GM19035 (cell line): Measurements from ENCODE around the gene UBL5.

Experiments
- ATAC-seq: cut with Tn5 transposase; IDR thresholded peaks from one replicate; pipeline ENCODE4 v1.9.1; 2021; ENCODE audit not compliant: unreplicated experiment

Gene UBL5

DNA sequence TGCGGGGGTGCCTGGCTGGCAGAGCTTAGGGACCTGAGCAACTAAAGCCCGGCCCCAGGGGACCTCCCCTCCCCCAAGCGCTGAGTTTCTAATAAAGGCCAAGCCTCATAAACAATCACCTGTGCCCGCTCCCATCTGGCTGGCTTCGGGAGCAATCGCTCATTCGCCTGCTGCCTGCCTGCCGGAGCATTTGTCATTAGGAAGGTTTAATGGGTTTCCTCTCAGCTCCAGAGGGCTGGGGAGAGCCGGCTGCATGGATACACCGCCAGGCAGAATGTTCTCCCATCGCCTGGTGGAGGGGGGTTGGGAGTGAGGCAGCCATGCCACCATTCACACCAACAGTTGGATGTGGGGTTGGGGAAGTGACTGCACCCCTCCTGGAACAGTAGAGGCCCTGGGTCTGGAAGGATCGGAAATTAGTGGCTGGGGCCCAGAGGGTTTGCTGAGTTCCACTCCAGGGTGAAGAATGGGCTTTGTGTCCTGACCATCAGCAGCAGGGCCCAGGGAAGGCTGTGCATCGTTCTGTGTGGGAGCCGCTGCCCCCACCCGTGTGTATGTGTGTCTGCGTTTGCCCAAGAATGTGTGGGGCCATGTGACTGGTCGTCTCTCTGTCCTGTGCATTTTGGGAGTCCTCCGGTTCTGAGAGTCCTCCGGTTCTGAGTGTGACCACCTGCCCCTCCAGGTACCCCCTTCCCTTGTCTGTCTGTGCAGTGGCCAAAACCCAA, 22.7 kb downstream of the UBL5 start:
- no peak for ATAC-seq

DNA sequence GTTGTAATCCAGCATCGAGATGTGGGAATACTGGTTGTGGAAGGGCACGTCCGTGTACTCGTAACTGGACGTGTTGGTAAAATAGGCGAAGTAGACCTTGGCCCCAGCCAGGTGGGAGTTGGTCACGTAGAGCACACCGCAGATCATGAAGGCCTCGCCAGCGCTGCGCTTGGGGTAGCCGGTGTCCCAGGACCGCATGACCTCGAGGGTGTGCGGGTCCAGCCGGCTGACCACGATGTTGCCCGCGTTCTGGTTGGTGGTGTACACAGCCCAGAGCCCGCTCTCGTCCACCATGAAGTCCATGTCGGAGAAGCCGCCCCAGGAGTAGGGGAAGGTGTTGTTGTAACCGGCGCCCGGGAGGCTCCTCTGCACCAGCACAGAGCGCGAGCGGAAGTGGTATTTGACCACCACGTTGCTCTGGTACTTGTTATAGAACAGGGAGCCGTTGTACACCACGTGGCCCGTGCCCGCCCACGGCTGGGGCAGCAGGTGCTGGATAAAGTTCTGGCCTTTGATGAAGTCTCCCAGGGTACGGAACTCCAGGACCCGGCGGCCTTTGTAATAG, 26.6 kb downstream of the UBL5 start:
- no peak for ATAC-seq

DNA sequence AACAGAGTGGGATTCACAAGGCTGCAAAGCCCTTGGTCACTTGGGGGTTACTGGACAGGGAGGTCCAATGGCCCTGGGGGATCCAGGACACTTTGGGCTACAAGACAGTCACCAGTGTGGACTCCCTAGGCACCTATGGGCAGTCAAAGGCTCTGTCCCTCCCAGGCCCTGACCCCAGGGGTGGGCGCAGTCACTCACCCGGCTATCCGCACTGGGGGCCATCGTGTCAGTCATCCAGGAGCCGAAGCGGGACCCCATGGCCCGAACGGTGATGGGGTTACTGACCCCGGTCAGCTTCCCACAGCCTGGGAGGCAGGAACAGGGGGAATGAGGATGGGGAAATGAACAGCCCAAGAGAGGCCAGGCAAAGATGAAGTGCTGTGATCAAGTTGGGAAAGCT, 28.9 kb downstream of the UBL5 start:
- ATAC-seq: no peak

DNA sequence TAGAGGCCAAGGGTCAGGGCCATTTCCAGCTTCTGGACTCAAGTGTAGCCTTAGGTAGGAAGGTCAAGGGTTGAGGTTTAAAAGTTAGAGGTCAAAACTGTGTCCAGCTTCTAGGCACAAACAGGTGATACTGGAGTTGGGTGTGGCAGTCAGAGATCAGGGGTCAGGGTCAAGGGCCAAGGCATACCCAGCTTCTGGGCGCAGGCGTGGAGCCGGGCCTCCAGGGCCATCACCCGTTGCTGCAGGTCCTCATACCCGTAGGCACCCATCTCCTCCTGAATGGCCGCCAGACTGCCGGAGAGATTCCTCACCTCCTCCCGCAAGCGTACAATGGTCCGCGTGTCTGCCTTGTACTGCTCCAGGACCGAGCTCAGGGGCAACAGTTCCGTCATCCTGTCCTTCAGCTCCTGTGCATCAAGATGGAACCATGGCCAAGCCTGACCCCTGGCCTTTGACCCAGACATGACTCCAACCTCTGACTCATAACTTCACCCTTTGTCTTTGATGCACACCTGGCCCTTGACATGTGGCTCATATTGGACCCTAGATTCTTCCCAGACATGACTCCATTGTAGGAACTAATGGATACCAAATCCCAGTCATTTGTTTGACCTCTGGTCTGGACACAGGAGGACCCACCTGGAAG, 29.5 kb downstream of the UBL5 start:
- no peak for ATAC-seq

DNA sequence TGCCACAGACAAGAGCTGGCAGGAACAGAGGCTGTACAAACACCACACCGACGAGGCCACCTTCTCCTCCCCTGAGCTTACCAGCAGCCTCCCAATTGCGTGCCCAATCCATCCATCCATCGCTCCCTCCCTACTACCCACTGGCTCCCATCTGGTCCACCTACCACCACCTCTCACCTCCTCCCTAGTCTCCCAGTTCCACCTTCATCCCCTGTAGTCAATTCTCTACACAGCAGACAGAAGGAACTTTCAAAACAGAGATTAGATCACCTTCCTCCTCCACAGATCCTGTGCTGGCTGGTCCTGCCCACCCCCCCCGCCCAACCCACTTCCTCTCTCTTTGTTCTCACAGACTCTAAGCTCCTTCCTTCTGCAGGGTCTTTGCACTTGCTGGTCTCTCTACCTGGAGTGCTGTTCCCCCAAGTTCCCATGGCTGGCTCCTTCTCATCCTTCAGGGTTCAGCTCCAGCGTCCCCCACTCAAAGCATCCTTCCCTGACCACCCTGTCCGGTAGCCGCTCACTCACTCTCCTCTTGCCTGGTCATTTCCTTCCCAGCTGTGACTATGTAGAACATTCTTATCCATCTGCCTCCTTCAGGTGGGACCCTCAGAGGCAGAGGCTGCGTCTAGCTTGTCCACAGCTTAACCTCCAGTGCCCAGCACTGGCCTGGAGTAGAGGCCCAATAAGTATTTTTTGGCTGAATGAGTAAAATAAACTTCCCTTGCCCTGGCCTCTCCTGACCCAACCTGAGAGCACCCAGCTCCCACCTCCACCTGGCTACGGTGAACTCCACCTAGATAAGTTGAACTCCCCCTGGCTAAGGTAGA, 30.4 kb downstream of the UBL5 start:
- no peak for ATAC-seq

DNA sequence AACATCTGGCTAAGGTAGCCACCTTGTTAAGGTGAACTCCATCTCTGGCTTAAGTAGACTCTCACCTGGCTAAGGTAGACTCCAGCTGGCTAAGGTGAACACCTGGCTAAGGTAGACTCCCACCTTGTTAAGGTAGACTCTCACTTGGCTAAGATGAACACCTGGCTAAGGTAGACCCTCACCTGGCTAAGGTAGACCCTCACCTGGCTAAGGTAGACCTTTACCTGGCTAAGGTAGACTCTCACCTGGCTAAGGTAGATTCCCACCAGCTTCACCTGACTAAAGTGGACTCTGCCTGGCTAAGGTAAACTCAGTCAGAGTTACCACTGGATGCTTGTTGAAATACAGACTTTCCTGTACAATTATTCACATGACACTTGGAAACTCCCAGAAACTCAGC, 31.0 kb downstream of the UBL5 start:
- ATAC-seq: no peak

DNA sequence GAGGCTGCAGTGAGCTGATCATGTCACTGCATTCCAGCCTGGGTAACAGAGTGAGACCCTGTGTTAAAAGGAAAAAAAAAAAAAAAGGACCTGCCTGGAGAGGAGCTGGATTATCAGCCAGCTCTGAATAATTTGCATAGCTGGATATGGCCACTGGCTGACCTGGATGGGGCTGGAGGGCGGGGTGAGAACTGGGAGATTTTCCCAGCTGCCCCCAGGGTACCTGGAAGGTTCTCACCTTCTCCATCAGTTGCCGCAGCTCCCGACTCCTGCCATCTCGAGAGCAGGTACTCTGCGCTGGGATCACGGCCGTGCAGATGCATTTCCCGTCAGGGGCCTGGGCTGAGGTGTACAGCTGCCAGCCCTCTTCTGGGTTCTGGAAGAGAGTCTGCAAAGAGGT, 32.7 kb downstream of the UBL5 start:
- no peak for ATAC-seq

DNA sequence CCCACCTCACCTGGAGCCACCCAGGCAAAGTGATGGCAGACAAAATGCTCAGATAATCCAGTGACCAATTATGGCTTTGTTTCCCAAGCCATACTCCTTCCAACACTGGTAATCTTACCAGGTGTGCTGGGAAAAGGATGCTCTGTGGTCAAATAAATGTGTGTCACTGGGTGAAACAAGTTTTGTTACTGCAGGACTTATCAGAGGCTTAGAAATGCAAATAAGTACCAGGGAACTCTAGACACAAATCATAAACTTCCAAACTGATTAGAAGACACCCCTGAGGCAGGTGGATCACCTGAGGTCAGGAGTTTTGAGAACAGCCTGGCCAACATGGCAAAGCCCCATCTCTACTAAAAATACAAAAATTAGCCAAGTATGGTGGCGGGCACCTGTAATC, 33.8 kb downstream of the UBL5 start:
- ATAC-seq: no peak

DNA sequence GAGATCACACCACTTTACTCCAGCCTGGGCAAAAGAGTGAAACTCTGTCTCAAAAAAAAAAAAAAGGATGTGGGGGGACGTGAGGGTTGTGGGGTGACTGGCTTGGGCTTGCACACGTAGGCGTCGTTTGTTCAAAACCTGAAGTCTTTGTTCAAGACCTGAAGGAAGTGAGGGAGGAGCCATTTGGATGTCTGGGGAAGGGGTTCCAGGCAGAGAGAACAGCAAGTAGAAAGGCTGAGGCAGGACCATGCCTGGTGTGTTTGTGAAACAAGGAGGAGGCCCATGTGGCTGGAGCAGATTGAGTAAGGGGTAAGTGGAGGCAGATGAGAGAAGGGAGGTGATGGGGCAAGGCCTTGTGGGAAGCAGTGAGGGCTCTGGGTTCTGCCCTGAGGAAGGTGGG, 35.2 kb downstream of the UBL5 start:
- ATAC-seq: no peak

DNA sequence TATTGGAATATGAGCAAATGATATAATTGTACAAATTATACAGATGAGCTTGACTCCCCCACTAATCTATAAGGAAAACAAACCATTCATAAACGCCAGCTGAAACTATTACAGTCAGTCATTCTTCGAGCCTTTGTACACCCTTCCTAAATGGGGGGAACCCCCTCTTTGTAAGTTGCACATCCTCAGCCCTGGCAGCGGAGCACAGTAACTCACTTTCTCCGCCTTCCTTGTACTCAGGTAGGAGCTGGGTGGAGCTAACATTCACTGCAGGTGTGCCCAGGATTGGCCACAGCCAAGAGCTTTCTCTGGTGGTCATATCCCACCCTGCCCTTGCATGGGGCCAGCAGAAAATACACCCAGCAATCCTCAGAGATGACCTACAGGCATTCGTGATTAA, 36.0 kb downstream of the UBL5 start:
- ATAC-seq: no peak

DNA sequence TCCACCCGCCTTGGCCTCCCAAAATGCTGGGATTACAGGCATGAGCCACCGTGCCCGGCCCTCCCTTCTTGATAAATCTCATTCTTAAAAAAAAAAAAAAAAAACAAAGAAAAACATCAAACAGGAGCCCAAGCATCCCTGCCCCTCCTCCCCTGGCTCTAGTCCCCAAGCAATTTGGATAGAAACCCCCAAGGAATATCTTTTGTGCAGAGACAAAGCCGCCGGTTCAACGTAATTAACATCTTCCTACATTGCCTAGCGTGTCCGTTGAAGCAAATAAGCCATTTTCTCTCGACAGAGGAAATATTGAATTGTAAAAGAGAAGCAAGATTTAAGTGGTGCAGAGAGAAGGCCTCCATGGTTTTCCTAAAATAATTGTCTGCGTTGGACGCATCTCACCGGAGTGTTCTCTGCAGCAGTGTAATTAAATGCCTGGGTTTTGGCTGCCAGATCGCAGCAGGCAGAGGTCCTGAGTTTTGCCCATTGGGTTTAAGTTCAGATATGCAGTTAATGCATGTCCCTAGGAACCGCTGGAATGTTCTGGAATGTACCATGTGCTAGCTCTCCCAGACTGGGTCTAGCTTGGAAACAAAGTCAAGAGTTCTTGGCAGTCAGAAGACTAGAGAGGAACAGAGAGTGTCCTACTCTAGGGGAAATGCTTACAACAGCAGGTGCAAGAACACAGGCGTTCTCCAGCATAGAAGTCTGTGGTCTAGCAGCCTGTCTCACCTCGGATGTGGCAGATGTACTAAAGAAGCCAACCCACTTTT, 38.2 kb downstream of the UBL5 start:
- ATAC-seq: no peak

DNA sequence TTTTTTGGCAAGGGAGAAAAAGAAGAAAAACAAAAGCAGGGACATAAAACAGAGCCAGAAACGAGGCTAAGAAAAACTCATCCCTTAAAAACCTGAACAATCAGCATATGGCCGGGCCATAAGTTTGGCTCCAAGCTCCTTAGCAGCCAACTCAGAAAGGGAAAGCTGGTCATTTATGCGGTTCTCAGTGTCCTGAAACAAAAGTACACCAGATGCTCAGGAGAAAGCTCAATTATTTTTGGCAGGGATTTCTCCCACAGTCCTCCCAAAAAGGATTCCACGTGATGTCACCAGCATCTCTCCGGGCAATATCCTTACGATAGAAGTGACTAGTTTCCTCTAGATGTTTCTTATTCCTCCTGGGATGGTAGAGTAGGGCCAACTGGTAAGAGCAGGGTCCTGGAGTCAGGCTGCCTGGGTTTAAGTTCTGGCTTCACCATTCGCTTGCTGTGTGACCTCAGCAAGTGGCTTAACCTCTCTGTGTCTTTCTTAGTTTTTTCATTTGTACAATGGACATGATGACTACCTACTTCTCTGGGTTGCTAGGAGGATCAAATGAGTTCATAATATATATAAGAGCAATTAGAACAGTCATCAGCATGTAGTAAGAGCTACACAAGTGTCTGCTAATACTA, 41.4 kb downstream of the UBL5 start:
- ATAC-seq: no peak

DNA sequence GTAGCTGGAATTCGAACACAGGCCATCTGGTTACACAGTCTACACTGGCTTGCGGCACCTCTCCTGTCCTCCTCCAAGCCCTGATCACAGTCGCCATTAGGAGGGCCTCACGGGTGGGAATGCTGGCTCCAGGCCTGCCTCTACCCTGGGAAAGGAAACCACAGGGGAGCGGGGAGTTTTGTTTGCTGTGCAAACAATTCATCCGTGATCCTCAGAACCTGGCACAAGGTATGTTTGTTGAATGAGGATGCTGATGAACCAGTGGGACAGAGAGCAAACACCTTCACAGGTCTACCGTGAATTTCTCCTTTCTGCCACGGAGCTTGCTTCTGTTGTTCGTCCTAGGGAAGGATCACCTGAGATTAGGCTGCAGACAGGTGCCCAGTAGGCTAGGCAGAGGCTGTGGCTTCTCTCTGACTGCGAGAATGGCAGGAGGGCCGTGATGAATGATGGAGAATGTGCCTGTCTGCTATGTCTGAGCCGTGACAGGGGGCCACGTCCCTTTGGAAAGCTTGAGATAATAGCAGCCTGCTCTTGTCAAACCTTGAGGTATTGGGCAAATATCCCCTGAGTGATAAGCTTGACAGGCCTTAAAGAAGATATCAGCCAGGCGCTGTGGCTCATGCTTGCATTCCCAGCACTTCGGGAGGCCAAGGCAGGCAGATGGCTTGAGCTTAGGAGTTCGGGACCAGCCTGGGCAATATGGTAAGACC, 44.1 kb downstream of the UBL5 start:
- ATAC-seq: no peak

DNA sequence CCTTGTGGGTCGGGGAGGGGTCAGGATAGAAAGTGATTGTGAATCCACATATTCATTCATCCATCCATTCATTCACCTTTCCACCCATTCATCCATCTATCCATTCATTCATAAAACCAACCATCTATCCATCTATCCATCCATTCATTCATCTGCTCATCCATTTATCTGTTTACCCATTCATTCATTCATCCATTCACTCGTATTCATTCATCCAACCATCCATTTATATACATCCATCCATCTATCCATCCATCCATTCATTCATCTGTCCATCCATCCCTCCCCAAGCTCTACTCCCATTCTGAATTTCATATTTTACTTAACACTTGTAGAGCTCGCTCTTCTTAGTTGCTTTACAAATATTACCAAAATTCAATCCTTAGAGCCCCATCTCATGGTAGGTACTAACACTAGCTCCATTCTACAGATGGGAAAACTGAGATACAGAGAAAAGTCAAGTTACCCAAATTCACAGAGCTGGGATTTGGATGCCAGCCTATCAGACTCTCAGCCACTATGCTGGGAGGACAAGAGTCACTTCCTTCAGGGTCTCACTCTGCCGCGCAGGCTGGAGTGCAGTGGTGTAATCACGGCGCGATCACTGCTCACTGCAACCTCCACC, 45.0 kb downstream of the UBL5 start:
- no peak for ATAC-seq

DNA sequence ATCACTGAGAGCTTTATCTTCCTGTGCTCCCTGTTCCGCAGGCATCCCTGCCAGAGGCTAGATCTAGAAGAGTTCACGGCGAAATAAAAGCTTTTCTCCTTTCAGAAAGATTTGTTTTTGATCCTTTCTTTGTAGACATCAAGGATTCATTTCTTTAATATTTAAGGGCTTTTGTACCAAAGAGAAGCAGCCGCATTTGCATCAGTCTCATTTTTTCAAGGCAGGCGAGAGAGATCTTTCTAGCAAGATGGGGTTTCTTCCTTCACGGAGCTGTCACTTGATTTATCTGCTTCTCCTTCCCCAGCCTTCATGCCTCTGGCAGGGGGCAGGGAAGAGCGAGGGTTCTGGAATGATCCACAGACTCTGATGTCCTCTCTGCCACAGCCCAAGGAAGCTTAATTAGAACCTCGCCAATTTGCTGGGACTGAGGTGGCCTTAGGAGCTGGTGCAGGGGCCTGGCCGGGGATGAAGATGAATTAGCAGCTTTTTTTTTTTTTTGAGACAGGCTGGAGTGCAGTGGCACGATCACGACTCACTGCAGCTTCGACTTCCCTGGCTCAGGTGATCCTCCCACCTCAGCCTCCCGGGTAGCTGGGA, 47.4 kb downstream of the UBL5 start:
- no peak for ATAC-seq

DNA sequence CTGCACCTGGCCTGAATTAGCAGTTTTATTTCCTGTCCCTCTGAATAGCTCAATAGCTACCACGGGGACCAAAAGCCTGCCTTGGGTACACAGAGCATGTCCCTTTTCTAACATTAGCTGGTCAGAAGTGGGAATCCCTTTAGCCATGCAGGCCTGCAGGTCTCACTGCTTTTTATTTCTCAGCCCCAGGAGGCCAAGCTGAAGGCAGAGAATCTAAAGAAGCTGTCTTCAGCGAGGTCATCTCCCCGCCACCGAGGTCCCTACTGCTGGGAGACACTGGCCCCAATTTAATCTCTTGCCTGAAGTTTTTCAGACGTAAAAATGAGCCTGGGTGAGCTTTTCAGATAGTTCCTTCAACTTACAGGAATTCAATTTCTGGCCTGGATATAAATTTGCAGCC, 48.1 kb downstream of the UBL5 start:
- ATAC-seq: no peak

DNA sequence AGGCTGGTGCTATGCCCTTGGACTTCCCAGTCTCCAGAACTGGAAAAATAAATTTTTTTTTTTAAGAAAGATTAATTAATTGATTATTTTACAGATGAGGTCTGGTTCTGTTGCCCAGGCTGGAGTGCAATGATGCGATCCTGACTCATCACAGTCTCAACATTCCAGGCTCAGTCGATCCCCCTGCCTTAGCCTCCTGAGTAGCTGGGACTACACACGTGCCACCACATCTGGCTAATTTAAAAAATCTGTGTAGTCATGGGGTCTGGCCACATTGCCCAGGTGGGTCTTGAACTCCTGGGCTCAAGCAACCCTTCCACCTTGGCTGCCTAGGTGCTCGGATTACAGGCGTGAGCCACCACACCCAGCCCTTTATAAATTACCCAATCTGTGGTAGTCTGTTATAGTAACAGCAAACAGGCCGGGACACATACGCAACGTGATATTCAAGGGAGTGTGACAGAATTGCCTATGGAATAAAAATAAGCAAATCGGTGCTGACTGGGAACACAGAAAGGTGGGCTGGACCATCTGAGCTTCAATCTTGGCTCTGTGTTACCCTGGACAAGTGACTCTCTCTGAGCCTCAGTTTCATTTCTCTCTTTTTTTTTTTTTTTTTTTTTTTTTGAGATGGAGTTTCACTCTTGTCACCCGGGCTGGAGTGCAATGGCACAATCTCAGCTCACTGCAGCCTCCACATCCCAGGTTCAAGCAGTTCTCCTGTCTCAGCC, 50.2 kb downstream of the UBL5 start:
- ATAC-seq: no peak

DNA sequence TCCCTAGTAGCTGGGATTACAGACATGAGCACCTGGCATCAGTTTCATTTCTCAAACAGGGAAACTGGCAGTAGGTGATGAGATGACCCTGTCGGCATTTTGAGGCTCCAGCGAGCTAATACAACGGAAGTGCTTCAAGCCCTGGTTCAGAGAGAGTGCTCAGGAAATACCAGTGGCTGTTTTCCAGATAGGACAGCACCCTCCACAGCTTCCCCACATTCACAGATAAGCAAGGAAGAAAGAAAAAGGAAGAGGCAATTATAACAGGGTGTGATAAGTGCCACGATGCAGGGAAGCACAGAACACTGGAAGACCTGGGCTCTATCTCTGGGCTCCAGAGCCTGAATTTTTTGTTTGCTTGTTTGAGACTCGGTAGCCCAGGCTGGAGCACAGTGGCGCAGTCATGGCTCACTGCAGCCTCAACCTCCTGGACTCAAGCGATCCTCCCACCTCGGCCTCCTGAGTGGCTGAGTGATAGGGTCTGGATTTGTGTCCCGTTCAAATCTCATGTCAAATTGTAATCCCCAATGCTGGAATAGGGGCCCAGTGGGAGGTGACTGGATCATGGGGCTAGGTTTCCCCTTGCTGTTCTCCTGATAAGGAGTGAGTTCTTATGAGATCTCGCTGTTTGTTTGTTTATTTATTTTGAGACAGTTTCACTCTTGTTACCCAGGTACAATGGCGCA, 50.9 kb downstream of the UBL5 start:
- no peak for ATAC-seq
